HepG2 (cell line): ENCODE results near the gene PRKCZ. TPM values are rescaled to one million over a fixed set of nuclear protein-coding genes. Genes with fewer than 3 reads are reported as not detected.

Source experiments
- ATF7-NPFF ChIP-seq: sonication (generic); formaldehyde crosslinking; IDR thresholded peaks from 2 replicates; pipeline ENCODE4 v1.8.1; 2023; ENCODE audit warnings: mild to moderate bottlenecking, low read depth, missing genetic modification reagents, moderate library complexity
- HDAC6 ChIP-seq: fragments of 200-600 bp; sonication (generic); IDR thresholded peaks from 2 replicates; pipeline ENCODE4 v1.7.0; 2017; ENCODE audit warnings: mild to moderate bottlenecking, antibody characterized with exemption, low read length, low read depth
- HNRNPUL1 ChIP-seq: fragments of 200-400 bp; formaldehyde crosslinking; IDR thresholded peaks from 2 replicates; pipeline ENCODE4 v1.6.1; 2017; ENCODE audit warnings: low read depth, mild to moderate bottlenecking, low read length, moderate library complexity
- TARDBP ChIP-seq: sonication (generic); formaldehyde crosslinking; IDR thresholded peaks from 2 replicates; pipeline ENCODE4 v1.8.0; 2022; ENCODE audit warnings: mild to moderate bottlenecking, missing genetic modification reagents
- TEAD2 ChIP-seq: sonication (generic); formaldehyde crosslinking; IDR thresholded peaks from 2 replicates; pipeline ENCODE4 v1.9.0; 2021; ENCODE audit warnings: missing genetic modification reagents
- TRAFD1 ChIP-seq: sonication (generic); formaldehyde crosslinking; IDR thresholded peaks from 2 replicates; pipeline ENCODE4 v1.5.1; 2020; ENCODE audit warnings: missing genetic modification reagents, mild to moderate bottlenecking, borderline replicate concordance
- ZFP1 ChIP-seq: IDR thresholded peaks from 2 replicates; pipeline ENCODE4 v1.6.1; 2016
- ZFYVE20 ChIP-seq: sonication (generic); formaldehyde crosslinking; IDR thresholded peaks from 2 replicates; pipeline ENCODE4 v1.8.0; 2023; ENCODE audit warnings: low read depth, mild to moderate bottlenecking, moderate library complexity, missing genetic modification reagents, borderline replicate concordance
- ZNF329 ChIP-seq: sonication (generic); formaldehyde crosslinking; IDR thresholded peaks from 2 replicates; pipeline ENCODE4 v1.9.0; 2021; ENCODE audit warnings: low read depth, mild to moderate bottlenecking, missing genetic modification reagents
- ZNF34 ChIP-seq: sonication (generic); formaldehyde crosslinking; IDR thresholded peaks from 2 replicates; pipeline ENCODE4 v1.4.0; 2020; ENCODE audit warnings: mild to moderate bottlenecking, missing genetic modification reagents, borderline replicate concordance
- ZNF501 ChIP-seq: sonication (generic); formaldehyde crosslinking; IDR thresholded peaks from 2 replicates; pipeline ENCODE4 v1.5.1; 2020; ENCODE audit warnings: mild to moderate bottlenecking, moderate library complexity, missing genetic modification reagents
- ZNF597 ChIP-seq: sonication (generic); formaldehyde crosslinking; IDR thresholded peaks from 2 replicates; pipeline ENCODE4 v1.5.0; 2020; ENCODE audit warnings: missing genetic modification reagents
- polyA plus RNA-seq, 8 experiments: library from polyadenylated mRNA; depleted of rRNA in 3 of 8; stranded (reverse) in 7 of 8; unstranded in 1 of 8; fragments of >200 nt; fragmentation: Illumina TruSeq in 4 of 8; extraction: Trizol in 4 of 8; gene quantifications; 2 replicates each; pipeline versions ENCODE4 v1.2.1 to v1.2.3, GENCODE V29; 2011 to 2016; ENCODE audit warnings: low read depth in 4 of 8, missing spikeins in 1 of 8, mixed read lengths in 1 of 8; ENCODE audit not compliant: insufficient read depth in 1 of 8
- total RNA-seq, 5 experiments: library from RNA; depleted of rRNA; stranded (reverse); fragments of >200 nt; fragmentation: Illumina TruSeq; extraction: Trizol; gene quantifications; 2 replicates each; pipeline ENCODE4 v1.2.3, GENCODE V29; 2016; ENCODE audit warnings: low read depth in 1 of 5
- TF ChIP-seq, protein P1 (sequence below): sonication (generic); formaldehyde crosslinking; conservative IDR thresholded peaks from 2 replicates; pipeline ENCODE4 v1.8.0; 2022; ENCODE audit warnings: mild to moderate bottlenecking, moderate library complexity, missing genetic modification reagents
- TF ChIP-seq, protein P2 (sequence below): sonication (generic); formaldehyde crosslinking; IDR thresholded peaks from 2 replicates; pipeline ENCODE4 v1.4.0; 2020; ENCODE audit warnings: mild to moderate bottlenecking, low read depth, missing genetic modification reagents
- TF ChIP-seq, protein P3 (sequence below), 2 experiments: IDR thresholded peaks; 2 replicates each; pipeline ENCODE4 v1.6.1; 2011 to 2012; ENCODE audit warnings: low read length in 2 of 2, borderline replicate concordance in 1 of 2, low read depth in 1 of 2, mild to moderate bottlenecking in 1 of 2, moderate library complexity in 1 of 2
- TF ChIP-seq, protein P4 (sequence below): sonication (generic); formaldehyde crosslinking; conservative IDR thresholded peaks from 2 replicates; pipeline ENCODE4 v1.8.0; 2022; ENCODE audit warnings: low read depth, missing genetic modification reagents

The PRKCZ gene
- total and polyA plus RNA-seq, 2 of the 13 experiments (the other 11 are each of a cell fraction or from before 2014, with no cell fraction given), result 34.7 to 85.2 TPM

DNA sequence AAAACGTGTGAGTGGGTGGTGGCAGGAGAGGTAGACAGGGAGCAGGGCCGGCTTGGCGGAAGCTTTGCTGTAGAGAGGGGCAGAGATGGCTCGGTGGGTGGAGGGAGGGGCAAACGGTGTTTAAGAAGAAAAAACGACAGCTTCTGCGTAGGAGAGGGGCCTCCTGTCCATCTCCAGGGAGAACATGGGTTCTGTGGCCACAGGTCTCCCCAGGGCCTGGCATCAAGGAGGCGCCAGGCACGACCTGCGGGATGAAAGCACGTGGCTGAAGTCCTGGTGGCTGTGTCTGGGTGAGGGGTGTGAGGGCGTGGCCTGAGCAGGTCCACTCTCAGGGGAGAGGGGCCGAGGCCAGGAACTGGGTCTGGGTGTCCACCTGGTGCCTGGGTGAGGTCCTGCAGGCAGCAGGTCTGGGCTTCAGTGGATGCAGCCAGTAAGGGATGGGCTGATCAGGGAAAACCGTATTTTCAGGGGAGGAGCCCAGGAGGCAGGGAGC, 940 bp upstream of the PRKCZ start (continued):
- TF ChIP-seq ZNF597 (CRISPR knock-in tag), result no peak
- TF ChIP-seq ATF7-NPFF, result no peak; the same call in 1 of the 2 replicates
- no peak for TF ChIP-seq TRAFD1 (CRISPR knock-in tag)
- TF ChIP-seq HDAC6, result no peak
- TF ChIP-seq HNRNPUL1, result no peak
- no peak for TF ChIP-seq TEAD2
- peak; percentile 32; the same call in 1 of the 2 replicates for TF ChIP-seq TARDBP (CRISPR knock-in tag)
- TF ChIP-seq, protein P1, sequence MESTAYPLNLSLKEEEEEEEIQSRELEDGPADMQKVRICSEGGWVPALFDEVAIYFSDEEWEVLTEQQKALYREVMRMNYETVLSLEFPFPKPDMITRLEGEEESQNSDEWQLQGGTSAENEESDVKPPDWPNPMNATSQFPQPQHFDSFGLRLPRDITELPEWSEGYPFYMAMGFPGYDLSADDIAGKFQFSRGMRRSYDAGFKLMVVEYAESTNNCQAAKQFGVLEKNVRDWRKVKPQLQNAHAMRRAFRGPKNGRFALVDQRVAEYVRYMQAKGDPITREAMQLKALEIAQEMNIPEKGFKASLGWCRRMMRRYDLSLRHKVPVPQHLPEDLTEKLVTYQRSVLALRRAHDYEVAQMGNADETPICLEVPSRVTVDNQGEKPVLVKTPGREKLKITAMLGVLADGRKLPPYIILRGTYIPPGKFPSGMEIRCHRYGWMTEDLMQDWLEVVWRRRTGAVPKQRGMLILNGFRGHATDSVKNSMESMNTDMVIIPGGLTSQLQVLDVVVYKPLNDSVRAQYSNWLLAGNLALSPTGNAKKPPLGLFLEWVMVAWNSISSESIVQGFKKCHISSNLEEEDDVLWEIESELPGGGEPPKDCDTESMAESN, result no peak
- peak; percentile 74; the same call in 1 of the 2 replicates for TF ChIP-seq ZNF501 (CRISPR knock-in tag)
- TF ChIP-seq, protein P2, sequence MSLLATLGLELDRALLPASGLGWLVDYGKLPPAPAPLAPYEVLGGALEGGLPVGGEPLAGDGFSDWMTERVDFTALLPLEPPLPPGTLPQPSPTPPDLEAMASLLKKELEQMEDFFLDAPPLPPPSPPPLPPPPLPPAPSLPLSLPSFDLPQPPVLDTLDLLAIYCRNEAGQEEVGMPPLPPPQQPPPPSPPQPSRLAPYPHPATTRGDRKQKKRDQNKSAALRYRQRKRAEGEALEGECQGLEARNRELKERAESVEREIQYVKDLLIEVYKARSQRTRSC, result no peak
- TF ChIP-seq ZNF34 (CRISPR knock-in tag), result no peak
- TF ChIP-seq ZFYVE20 (CRISPR knock-in tag), result no peak
- TF ChIP-seq, protein P3, sequence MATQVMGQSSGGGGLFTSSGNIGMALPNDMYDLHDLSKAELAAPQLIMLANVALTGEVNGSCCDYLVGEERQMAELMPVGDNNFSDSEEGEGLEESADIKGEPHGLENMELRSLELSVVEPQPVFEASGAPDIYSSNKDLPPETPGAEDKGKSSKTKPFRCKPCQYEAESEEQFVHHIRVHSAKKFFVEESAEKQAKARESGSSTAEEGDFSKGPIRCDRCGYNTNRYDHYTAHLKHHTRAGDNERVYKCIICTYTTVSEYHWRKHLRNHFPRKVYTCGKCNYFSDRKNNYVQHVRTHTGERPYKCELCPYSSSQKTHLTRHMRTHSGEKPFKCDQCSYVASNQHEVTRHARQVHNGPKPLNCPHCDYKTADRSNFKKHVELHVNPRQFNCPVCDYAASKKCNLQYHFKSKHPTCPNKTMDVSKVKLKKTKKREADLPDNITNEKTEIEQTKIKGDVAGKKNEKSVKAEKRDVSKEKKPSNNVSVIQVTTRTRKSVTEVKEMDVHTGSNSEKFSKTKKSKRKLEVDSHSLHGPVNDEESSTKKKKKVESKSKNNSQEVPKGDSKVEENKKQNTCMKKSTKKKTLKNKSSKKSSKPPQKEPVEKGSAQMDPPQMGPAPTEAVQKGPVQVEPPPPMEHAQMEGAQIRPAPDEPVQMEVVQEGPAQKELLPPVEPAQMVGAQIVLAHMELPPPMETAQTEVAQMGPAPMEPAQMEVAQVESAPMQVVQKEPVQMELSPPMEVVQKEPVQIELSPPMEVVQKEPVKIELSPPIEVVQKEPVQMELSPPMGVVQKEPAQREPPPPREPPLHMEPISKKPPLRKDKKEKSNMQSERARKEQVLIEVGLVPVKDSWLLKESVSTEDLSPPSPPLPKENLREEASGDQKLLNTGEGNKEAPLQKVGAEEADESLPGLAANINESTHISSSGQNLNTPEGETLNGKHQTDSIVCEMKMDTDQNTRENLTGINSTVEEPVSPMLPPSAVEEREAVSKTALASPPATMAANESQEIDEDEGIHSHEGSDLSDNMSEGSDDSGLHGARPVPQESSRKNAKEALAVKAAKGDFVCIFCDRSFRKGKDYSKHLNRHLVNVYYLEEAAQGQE (IDR thresholded peaks at IDR 0.05; ENCODE audit: borderline replicate concordance in 1 of 2, low read depth in 1 of 2, low read length in 2 of 2), result no peak
- TF ChIP-seq ZFP1 (CRISPR knock-in tag), result no peak; the same call in 1 of the 2 replicates
- TF ChIP-seq, protein P4, sequence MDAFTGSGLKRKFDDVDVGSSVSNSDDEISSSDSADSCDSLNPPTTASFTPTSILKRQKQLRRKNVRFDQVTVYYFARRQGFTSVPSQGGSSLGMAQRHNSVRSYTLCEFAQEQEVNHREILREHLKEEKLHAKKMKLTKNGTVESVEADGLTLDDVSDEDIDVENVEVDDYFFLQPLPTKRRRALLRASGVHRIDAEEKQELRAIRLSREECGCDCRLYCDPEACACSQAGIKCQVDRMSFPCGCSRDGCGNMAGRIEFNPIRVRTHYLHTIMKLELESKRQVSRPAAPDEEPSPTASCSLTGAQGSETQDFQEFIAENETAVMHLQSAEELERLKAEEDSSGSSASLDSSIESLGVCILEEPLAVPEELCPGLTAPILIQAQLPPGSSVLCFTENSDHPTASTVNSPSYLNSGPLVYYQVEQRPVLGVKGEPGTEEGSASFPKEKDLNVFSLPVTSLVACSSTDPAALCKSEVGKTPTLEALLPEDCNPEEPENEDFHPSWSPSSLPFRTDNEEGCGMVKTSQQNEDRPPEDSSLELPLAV (CRISPR knock-in tag), result no peak
- TF ChIP-seq ZNF329 (CRISPR knock-in tag), result no peak
